Thyroid gland (tissue), 4 donors: ENCODE data around the gene CCDC184.

Source experiments
- POLR2A ChIP-seq, 2 donors: fragments of 450-650 bp; IDR thresholded peaks; one replicate each; pipeline ENCODE4 v1.6.1; 2017; ENCODE audit warnings: antibody characterized with exemption in 2 of 2, mild to moderate bottlenecking in 2 of 2, moderate library complexity in 1 of 2
- TF ChIP-seq, protein P1 (sequence below), 6 experiments: fragments of 200-600 bp in 3 of 6; fragments of 450-650 bp in 3 of 6; sonication (generic) in 3 of 6; IDR thresholded peaks; one replicate each; pipeline ENCODE4 v1.5.1; 2016 to 2019; ENCODE audit warnings: antibody characterized with exemption in 6 of 6, mild to moderate bottlenecking in 2 of 6, inconsistent platforms in 1 of 6, moderate library complexity in 1 of 6

- TF ChIP-seq, protein P1, sequence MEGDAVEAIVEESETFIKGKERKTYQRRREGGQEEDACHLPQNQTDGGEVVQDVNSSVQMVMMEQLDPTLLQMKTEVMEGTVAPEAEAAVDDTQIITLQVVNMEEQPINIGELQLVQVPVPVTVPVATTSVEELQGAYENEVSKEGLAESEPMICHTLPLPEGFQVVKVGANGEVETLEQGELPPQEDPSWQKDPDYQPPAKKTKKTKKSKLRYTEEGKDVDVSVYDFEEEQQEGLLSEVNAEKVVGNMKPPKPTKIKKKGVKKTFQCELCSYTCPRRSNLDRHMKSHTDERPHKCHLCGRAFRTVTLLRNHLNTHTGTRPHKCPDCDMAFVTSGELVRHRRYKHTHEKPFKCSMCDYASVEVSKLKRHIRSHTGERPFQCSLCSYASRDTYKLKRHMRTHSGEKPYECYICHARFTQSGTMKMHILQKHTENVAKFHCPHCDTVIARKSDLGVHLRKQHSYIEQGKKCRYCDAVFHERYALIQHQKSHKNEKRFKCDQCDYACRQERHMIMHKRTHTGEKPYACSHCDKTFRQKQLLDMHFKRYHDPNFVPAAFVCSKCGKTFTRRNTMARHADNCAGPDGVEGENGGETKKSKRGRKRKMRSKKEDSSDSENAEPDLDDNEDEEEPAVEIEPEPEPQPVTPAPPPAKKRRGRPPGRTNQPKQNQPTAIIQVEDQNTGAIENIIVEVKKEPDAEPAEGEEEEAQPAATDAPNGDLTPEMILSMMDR (IDR thresholded peaks at IDR 0.05) = no peak
- TF ChIP-seq POLR2A (IDR thresholded peaks at IDR 0.05) = no peak
Observed at GRCh38 chr12:48203192-48203591, 19.7 kb downstream of the CCDC184 start, which contains the start of gene OR10AD1.
